Measurements from ENCODE around the gene TACC2. TPM values are rescaled to one million over a fixed set of nuclear protein-coding genes. Genes with fewer than 3 reads are reported as not detected.

The TACC2 gene
- total RNA-seq, 1 donor from 2014 or later: 32.2 TPM

- no peak for DNase-seq (ENCODE audit: low spot score)
- TF ChIP-seq CTCF (IDR thresholded peaks at IDR 0.05; ENCODE audit: unreplicated experiment): no peak
- Mint-ChIP-seq H3K4me1 (ENCODE audit: unreplicated experiment) (peaks cover 29% of the 10 kb centered on the region), H3K4me3 (ENCODE audit: unreplicated experiment) (peak overlapping the region; percentile 93), H3K27ac (ENCODE audit: unreplicated experiment) (peak overlapping the region; percentile 75), H3K9me3 (ENCODE audit: unreplicated experiment) (no peaks in the 10 kb centered on the region), H3K36me3 (ENCODE audit: low read depth, unreplicated experiment) (peaks cover 14% of the 10 kb centered on the region), H3K27me3 (ENCODE audit: unreplicated experiment) (peaks cover 9% of the 10 kb centered on the region)
Measured at GRCh38 chr10:122164815-122165483, 176.0 kb downstream of the TACC2 start.

GRCh38 chr10:122165484-122166276 lies 176.7 kb downstream of the TACC2 start:
- Mint-ChIP-seq H3K9me3 (ENCODE audit: unreplicated experiment) (no peaks in the 10 kb centered on the region), H3K36me3 (ENCODE audit: low read depth, unreplicated experiment) (peaks cover 14% of the 10 kb centered on the region), H3K4me1 (ENCODE audit: unreplicated experiment) (peaks cover 34% of the 10 kb centered on the region), H3K27ac (ENCODE audit: unreplicated experiment) (no peak overlapping the region), H3K27me3 (ENCODE audit: unreplicated experiment) (peaks cover 9% of the 10 kb centered on the region), H3K4me3 (ENCODE audit: unreplicated experiment) (peak overlapping the region; percentile 51)
- no peak for TF ChIP-seq CTCF (IDR thresholded peaks at IDR 0.05; ENCODE audit: unreplicated experiment)
- no peak for DNase-seq (ENCODE audit: low spot score)

DNA sequence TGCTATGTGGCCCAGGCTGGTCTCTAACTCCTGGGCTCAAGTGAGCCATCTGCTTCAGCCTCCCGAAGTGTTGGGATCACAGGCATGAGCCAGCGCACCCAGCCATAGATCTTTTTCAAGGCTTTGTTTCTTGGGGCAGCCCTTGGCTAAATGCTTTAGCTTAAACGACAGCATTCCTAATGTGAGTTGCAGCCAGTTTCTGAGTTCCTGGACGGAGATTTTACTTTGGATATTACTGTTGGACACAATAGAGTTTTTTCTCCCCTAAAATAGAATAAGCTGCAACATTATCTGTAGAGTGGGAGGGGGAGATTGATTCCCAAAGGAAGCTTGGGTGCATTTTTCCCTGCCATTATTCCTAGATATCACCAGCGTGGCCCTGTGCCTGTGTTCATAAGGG lies 179.1 kb downstream of the TACC2 start:
- Mint-ChIP-seq H3K27ac (ENCODE audit: unreplicated experiment) (no peak overlapping the region), H3K36me3 (ENCODE audit: low read depth, unreplicated experiment) (peaks cover 14% of the 10 kb centered on the region), H3K27me3 (ENCODE audit: unreplicated experiment) (peaks cover 10% of the 10 kb centered on the region), H3K9me3 (ENCODE audit: unreplicated experiment) (no peaks in the 10 kb centered on the region), H3K4me1 (ENCODE audit: unreplicated experiment) (peaks cover 54% of the 10 kb centered on the region), H3K4me3 (ENCODE audit: unreplicated experiment) (no peak overlapping the region)
- no peak for DNase-seq (ENCODE audit: low spot score)
- TF ChIP-seq CTCF (IDR thresholded peaks at IDR 0.05; ENCODE audit: unreplicated experiment): no peak

- DNase-seq (ENCODE audit: low spot score): no peak
- no peak overlapping the region for H3K4me3 Mint-ChIP-seq (ENCODE audit: unreplicated experiment)
- no peaks in the 10 kb centered on the region for H3K9me3 Mint-ChIP-seq (ENCODE audit: unreplicated experiment)
- H3K27me3 Mint-ChIP-seq (ENCODE audit: unreplicated experiment): peaks cover 10% of the 10 kb centered on the region
- H3K36me3 Mint-ChIP-seq (ENCODE audit: low read depth, unreplicated experiment): peaks cover 14% of the 10 kb centered on the region
- H3K27ac Mint-ChIP-seq (ENCODE audit: unreplicated experiment): peak overlapping the region; percentile 16
- no peak for TF ChIP-seq CTCF (IDR thresholded peaks at IDR 0.05; ENCODE audit: unreplicated experiment)
- H3K4me1 Mint-ChIP-seq (ENCODE audit: unreplicated experiment): peaks cover 61% of the 10 kb centered on the region
Measured at GRCh38 chr10:122168598-122169394, 179.8 kb downstream of the TACC2 start.
